H1 (cell line): ENCODE results near the gene ZNF281. TPM values are rescaled to one million over a fixed set of nuclear protein-coding genes. Genes with fewer than 3 reads are reported as not detected.
A peak's percentile ranks its signal among the peaks of the same experiment; 100 is the strongest.

Experiments
- CTCF ChIA-PET: fragments of 300-600 bp; sonication (Branson Sonifier 250); formaldehyde crosslinking; loops from one replicate; lab custom pipeline; 2021; ENCODE audit not compliant: partially characterized antibody; lab: Charles Lee
- POLR2A ChIA-PET: fragments of 300-600 bp; sonication (Branson Sonifier 250); formaldehyde crosslinking; loops from one replicate; lab custom pipeline; 2021; ENCODE audit warnings: inconsistent platforms; ENCODE audit not compliant: partially characterized antibody; lab: Charles Lee
- DNase-seq, 2 experiments: peaks; one replicate each; pipeline versions ENCODE4 v3.0.0 to v3.0.0-alpha.2; 2010 to 2022; ENCODE audit warnings: low spot score in 2 of 2, low read depth in 1 of 2, mixed read lengths in 1 of 2
- FAIRE-seq: peaks from 2 replicates; lab custom pipeline; 2011; peaks lifted over from hg19 to GRCh38; lab: Jason Lieb, UNC
- H2AFZ ChIP-seq: 2 replicates; pipeline ENCODE4 v1.8.1; 2012; ENCODE audit warnings: low read length, inconsistent platforms
- H2AK5ac ChIP-seq: 2 replicates; pipeline ENCODE4 v1.6.1; 2013; ENCODE audit warnings: low read depth, low read length
- H2BK120ac ChIP-seq: replicated peaks from 2 replicates; pipeline ENCODE3; 2013; ENCODE audit warnings: low read depth, low read length, inconsistent platforms
- H2BK12ac ChIP-seq: 2 replicates; pipeline ENCODE4 v1.6.1; 2013; ENCODE audit warnings: low read depth, low read length
- H2BK15ac ChIP-seq: 2 replicates; pipeline ENCODE4 v1.6.1; 2013; ENCODE audit warnings: low read length
- H2BK20ac ChIP-seq: 2 replicates; pipeline ENCODE4 v1.6.1; 2013; ENCODE audit warnings: low read length
- H2BK5ac ChIP-seq: 2 replicates; pipeline ENCODE4 v1.6.1; 2013; ENCODE audit warnings: low read depth, low read length
- H3K14ac ChIP-seq: 2 replicates; pipeline ENCODE4 v1.6.1; 2013; ENCODE audit warnings: inconsistent platforms; ENCODE audit not compliant: insufficient read length
- H3K18ac ChIP-seq: 2 replicates; pipeline ENCODE4 v1.6.1; 2013; ENCODE audit warnings: low read length; ENCODE audit errors: extremely low read depth
- H3K23ac ChIP-seq: 2 replicates; pipeline ENCODE4 v1.6.1; 2013; ENCODE audit warnings: inconsistent platforms; ENCODE audit not compliant: insufficient read length
- H3K23me2 ChIP-seq: 2 replicates; pipeline ENCODE4 v1.6.1; 2013; ENCODE audit warnings: low read depth, low read length
- H3K27ac ChIP-seq: 2 replicates; pipeline ENCODE4 v1.6.1; 2011; ENCODE audit warnings: low read depth, low read length, inconsistent platforms
- H3K27me3 ChIP-seq, 4 experiments: replicated peaks in 1 of 4; 1 replicate in 1 of 4; 2 replicates in 3 of 4; pipeline versions ENCODE4 v1.6.1 to v1.8.1; 2011 to 2013; ENCODE audit warnings: low read length in 3 of 4, mild to moderate bottlenecking in 3 of 4, inconsistent platforms in 2 of 4, mixed read lengths in 2 of 4, moderate library complexity in 1 of 4; ENCODE audit not compliant: control insufficient read depth in 3 of 4, insufficient read depth in 3 of 4; ENCODE audit errors: extremely low read depth in 1 of 4
- H3K36me3 ChIP-seq, 4 experiments: 2 replicates each; pipeline versions ENCODE4 v1.6.1 to v1.8.1; 2011 to 2013; ENCODE audit warnings: mild to moderate bottlenecking in 4 of 4, low read length in 3 of 4, moderate library complexity in 2 of 4, control low read depth in 1 of 4, inconsistent platforms in 1 of 4; ENCODE audit not compliant: insufficient read depth in 4 of 4, control insufficient read depth in 2 of 4
- H3K4ac ChIP-seq: replicated peaks from 2 replicates; pipeline ENCODE3; 2013; ENCODE audit warnings: low read length, low read depth, mixed read lengths, inconsistent platforms; ENCODE audit not compliant: insufficient read length
- H3K4me1 ChIP-seq, 4 experiments: replicated peaks in 1 of 4; 1 replicate in 1 of 4; 2 replicates in 3 of 4; pipeline versions ENCODE4 v1.6.1 to v1.8.1; 2011 to 2013; ENCODE audit warnings: low read length in 3 of 4, inconsistent platforms in 2 of 4, mixed read lengths in 1 of 4; ENCODE audit not compliant: insufficient read depth in 4 of 4, control insufficient read depth in 3 of 4
- H3K4me2 ChIP-seq, 2 experiments: 2 replicates each; pipeline versions ENCODE4 v1.6.1 to v1.8.1; 2011 to 2013; ENCODE audit warnings: low read depth in 2 of 2, low read length in 2 of 2, control low read depth in 1 of 2, inconsistent platforms in 1 of 2, mild to moderate bottlenecking in 1 of 2; ENCODE audit not compliant: insufficient read depth in 1 of 2
- H3K4me3 ChIP-seq, 4 experiments: fragments of 200-600, 300-600 bp in 1 of 4; sonication (generic), shearing (Covaris generic), sonication (Bioruptor Twin) in 1 of 4; 2 replicates each; pipeline versions ENCODE4 v1.5.1 to v1.8.1; 2011 to 2016; ENCODE audit warnings: low read length in 4 of 4, low read depth in 3 of 4, control low read depth in 2 of 4, inconsistent platforms in 2 of 4, mild to moderate bottlenecking in 2 of 4, mixed read lengths in 1 of 4, moderate library complexity in 1 of 4; ENCODE audit not compliant: insufficient read depth in 2 of 4; ENCODE audit errors: extremely low read depth in 1 of 4
- H3K56ac ChIP-seq: replicated peaks from 2 replicates; pipeline ENCODE3; 2013; ENCODE audit warnings: low read depth, mild to moderate bottlenecking, mixed read lengths, low read length, inconsistent platforms; ENCODE audit not compliant: insufficient read length
- H3K79me1 ChIP-seq: 2 replicates; pipeline ENCODE4 v1.6.1; 2013; ENCODE audit warnings: low read depth, low read length, control low read depth
- H3K79me2 ChIP-seq, 2 experiments: 2 replicates each; pipeline versions ENCODE4 v1.6.1 to v1.8.1; 2012 to 2013; ENCODE audit warnings: low read length in 2 of 2, mild to moderate bottlenecking in 2 of 2, inconsistent platforms in 1 of 2; ENCODE audit not compliant: insufficient read depth in 2 of 2, control insufficient read depth in 1 of 2
- H3K9ac ChIP-seq, 4 experiments: replicated peaks in 1 of 4; 1 replicate in 1 of 4; 2 replicates in 3 of 4; pipeline versions ENCODE4 v1.6.1 to v1.8.1; 2011 to 2013; ENCODE audit warnings: low read depth in 3 of 4, low read length in 3 of 4, control low read depth in 2 of 4, mild to moderate bottlenecking in 2 of 4, moderate library complexity in 2 of 4, inconsistent platforms in 1 of 4; ENCODE audit errors: extremely low read depth in 1 of 4
- H3K9me3 ChIP-seq, 2 experiments: 2 replicates each; pipeline versions ENCODE4 v1.6.1 to v1.8.1; 2012 to 2013; ENCODE audit warnings: mild to moderate bottlenecking in 2 of 2, moderate library complexity in 2 of 2, control low read depth in 1 of 2, inconsistent platforms in 1 of 2, low read depth in 1 of 2, low read length in 1 of 2, mixed read lengths in 1 of 2; ENCODE audit not compliant: insufficient read depth in 2 of 2
- H4K20me1 ChIP-seq, 2 experiments: replicated peaks in 1 of 2; 2 replicates each; pipeline versions ENCODE3 to v1.8.1; 2011 to 2013; ENCODE audit warnings: inconsistent platforms in 2 of 2, low read length in 2 of 2, mild to moderate bottlenecking in 1 of 2; ENCODE audit not compliant: insufficient read depth in 2 of 2, control insufficient read depth in 1 of 2
- H4K5ac ChIP-seq: 2 replicates; pipeline ENCODE4 v1.6.1; 2013; ENCODE audit warnings: low read length, low read depth, mixed read lengths, inconsistent platforms; ENCODE audit not compliant: insufficient read length
- H4K8ac ChIP-seq: 2 replicates; pipeline ENCODE4 v1.8.0; 2013; ENCODE audit warnings: mild to moderate bottlenecking, moderate library complexity, low read length, inconsistent platforms; ENCODE audit not compliant: insufficient read depth; ENCODE audit errors: extremely low read depth
- H4K91ac ChIP-seq: replicated peaks from 2 replicates; pipeline ENCODE3; 2013; ENCODE audit warnings: low read length, mixed read lengths, inconsistent platforms; ENCODE audit not compliant: insufficient read length
- SUZ12 ChIP-seq: fragments of 200-600 bp; sonication (generic); IDR thresholded peaks from 2 replicates; pipeline ENCODE4 v1.6.1; 2012; ENCODE audit warnings: mild to moderate bottlenecking, inconsistent platforms, low read length, moderate library complexity, mixed read lengths
- WGBS, 2 experiments: shearing (Covaris generic) in 1 of 2; methylation state at CpG; one replicate each; pipeline versions ENCODE4 v1.1.6 to v1.1.7; 2013 to 2015; ENCODE audit warnings: low lambda C conversion rate in 2 of 2, mixed read lengths in 2 of 2, inconsistent platforms in 1 of 2, low coverage in 1 of 2, missing lambda C conversion rate in 1 of 2; ENCODE audit not compliant: insufficient replicate concordance in 2 of 2, insufficient coverage in 1 of 2, insufficient read length in 1 of 2; ENCODE audit errors: extremely low coverage in 1 of 2, missing lambda C conversion rate in 1 of 2; 5-methylcytosine and 5-hydroxymethylcytosine counted together
- polyA plus RNA-seq, 7 experiments: library from polyadenylated mRNA; depleted of rRNA in 3 of 7; stranded (reverse) in 5 of 7; unstranded in 2 of 7; fragments of >200 nt in 5 of 7; fragments of 200-250 nt in 2 of 7; gene quantifications; 1 replicate in 5 of 7; 2 replicates in 1 of 7; 4 replicates in 1 of 7; pipeline versions ENCODE4 v1.2.1 to v1.2.3, GENCODE V29; 2011 to 2013; ENCODE audit warnings: missing spikeins in 2 of 7, mixed read lengths in 2 of 7
- total RNA-seq: library from RNA; stranded (reverse); fragmentation: NEBNext Ultra II Directional; extraction: Animal tissue kit (Norgen Biotek cat#: 25700); gene quantifications from 2 replicates; pipeline ENCODE4 v1.2.1, GENCODE V29; 2021

ZNF281 gene
- total and polyA plus RNA-seq, 2 of the 8 experiments (the other 6 are each of a cell fraction or from before 2014, with no cell fraction given) = 19.5 to 61.4 TPM

DNA sequence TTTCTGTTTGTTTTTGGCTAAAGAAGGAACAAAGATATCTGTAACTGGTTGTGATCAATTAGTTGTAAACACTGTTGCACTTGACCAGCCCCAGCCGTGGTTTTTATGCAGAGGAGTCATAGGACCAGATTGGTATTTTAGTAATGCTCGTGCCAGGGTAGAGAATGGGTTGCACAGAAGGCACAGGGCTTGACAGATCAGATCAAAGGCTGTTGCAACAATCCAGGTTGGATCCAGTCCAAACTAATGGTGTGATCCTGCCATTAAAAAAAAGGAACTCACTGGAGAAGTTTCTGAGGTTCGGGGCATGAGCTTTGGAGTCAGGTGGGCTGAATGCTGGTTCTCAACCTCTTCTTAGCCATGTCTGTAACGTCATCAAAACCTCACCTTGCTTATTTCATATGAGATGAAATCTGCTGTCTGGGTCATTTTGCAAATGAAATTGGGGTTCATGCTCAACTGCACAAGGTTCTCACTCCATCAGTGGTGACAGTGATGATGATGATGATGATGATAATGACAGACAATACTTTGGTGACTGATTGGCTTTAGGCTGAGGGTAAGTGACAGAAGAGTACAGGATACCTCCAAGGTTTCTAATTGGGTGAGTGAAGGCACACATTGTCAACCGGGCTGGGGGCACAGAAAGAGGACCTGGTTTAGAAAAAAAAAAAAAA is 43.1 kb downstream of the ZNF281 start:
- H3K56ac ChIP-seq = no peak overlapping the region
- no peak overlapping the region for H2AK5ac ChIP-seq
- no peak for DNase-seq
- no peak overlapping the region for H3K23ac ChIP-seq
- no peaks in the 10 kb centered on the region for H3K9me3 ChIP-seq
- no peak overlapping the region for H2AFZ ChIP-seq
- H4K20me1 ChIP-seq = no peaks in the 10 kb centered on the region
- 0 out of 2 replicates have a peak overlapping the region, but pooled peaks have one; percentile 23 for H2BK20ac ChIP-seq
- CTCF ChIA-PET = interaction anchor here (0.6 to 3.7 kb wide), 7 partner anchors 11 to 280 kb away, joined by 3 to 17 read pairs (median 5); no protein-coding TSS in a partner anchor
- peak overlapping the region; percentile 3; the same call in 1 of the 2 replicates for H2BK12ac ChIP-seq
- no peak overlapping the region for H4K8ac ChIP-seq
- no peaks in the 10 kb centered on the region for H3K27me3 ChIP-seq
- FAIRE-seq = no peak
- H3K79me1 ChIP-seq = no peaks in the 10 kb centered on the region
- no peak overlapping the region for H3K27ac ChIP-seq
- no peaks in the 10 kb centered on the region for H3K23me2 ChIP-seq
- TF ChIP-seq SUZ12 = no peak
- no peak overlapping the region; the same call in 1 of the 2 replicates for H2BK5ac ChIP-seq
- WGBS, 2 experiments = 79% methylated on average over 5 of the region's 5 CpGs; no CpG with 5 or more reads in 1 of the 2 experiments
- H3K79me2 ChIP-seq = no peaks in the 10 kb centered on the region
- H3K4me1 ChIP-seq = peaks cover 4 to 34% (median 26%) of the 10 kb centered on the region in 4 experiments
- peak overlapping the region; percentile 44 for H4K5ac ChIP-seq
- H3K4me2 ChIP-seq = 0 out of 4 replicates have a peak overlapping the region, but pooled peaks of 1 of the 2 experiments have one; percentile 59
- peak overlapping the region; percentile 2 for H4K91ac ChIP-seq
- peak overlapping the region; percentile 78 for H2BK120ac ChIP-seq
- peak overlapping the region; percentile 70 for H3K4ac ChIP-seq
- no peak overlapping the region for H2BK15ac ChIP-seq
- H3K9ac ChIP-seq = no peak overlapping the region
- H3K4me3 ChIP-seq = no peak overlapping the region
- peaks cover 0 to 5% (median 2%) of the 10 kb centered on the region in 4 experiments; a peak in 2 of 8 replicates for H3K36me3 ChIP-seq
- H3K18ac ChIP-seq = no peak overlapping the region
- POLR2A ChIA-PET = interaction anchor here (0.5 to 3.9 kb wide), 6 partner anchors 15 to 359 kb away, joined by 3 to 20 read pairs (median 5); no protein-coding TSS in a partner anchor
- H3K14ac ChIP-seq = no peak overlapping the region
